Mesothelial cell of epicardium (in vitro differentiated cells): ENCODE measurements around the gene PTPN2. TPM values are rescaled to one million over a fixed set of nuclear protein-coding genes. Genes with fewer than 3 reads are reported as not detected.

Experiments
- DNase-seq, 2 experiments: peaks; one replicate each; pipeline ENCODE4 v3.0.0; 2021; ENCODE audit warnings: low spot score in 2 of 2; ENCODE audit not compliant: unreplicated experiment in 2 of 2
- H3K27ac Mint-ChIP-seq: 2 replicates; pipeline ENCODE4 v1.8.0; 2021; ENCODE audit warnings: mixed read lengths
- H3K27me3 Mint-ChIP-seq: 2 replicates; pipeline ENCODE4 v1.8.0; 2021; ENCODE audit warnings: low read depth, mixed read lengths
- H3K36me3 Mint-ChIP-seq: 2 replicates; pipeline ENCODE4 v1.8.0; 2021; ENCODE audit warnings: mixed read lengths
- H3K4me1 Mint-ChIP-seq: 2 replicates; pipeline ENCODE4 v1.8.0; 2021; ENCODE audit warnings: mixed read lengths
- H3K4me3 Mint-ChIP-seq: 2 replicates; pipeline ENCODE4 v1.8.0; 2021; ENCODE audit warnings: mild to moderate bottlenecking, moderate library complexity, mixed read lengths
- H3K9me3 Mint-ChIP-seq: 2 replicates; pipeline ENCODE4 v1.8.0; 2021; ENCODE audit warnings: mixed read lengths
- CTCF ChIP-seq: fragments of 200-600 bp; sonication (generic); IDR thresholded peaks from one replicate; pipeline ENCODE4 v1.5.0; 2021; ENCODE audit warnings: antibody characterized with exemption; ENCODE audit not compliant: unreplicated experiment
- total RNA-seq: library from RNA; stranded (reverse); gene quantifications from 3 replicates; pipeline ENCODE4 v1.2.1, GENCODE V29; 2021

Gene PTPN2
- total RNA-seq, 1 donor from 2014 or later: 37.0 TPM

- Mint-ChIP-seq H3K4me3 (no peak overlapping the region), H3K36me3 (no peaks in the 10 kb centered on the region), H3K9me3 (no peaks in the 10 kb centered on the region), H3K27me3 (no peaks in the 10 kb centered on the region), H3K27ac (no peak overlapping the region), H3K4me1 (peaks cover 17% of the 10 kb centered on the region)
- TF ChIP-seq CTCF: no peak
- no peak for DNase-seq
These were observed 44.6 kb upstream of the PTPN2 start for GRCh38 chr18:12928641-12929040.

- H3K27ac Mint-ChIP-seq: no peak overlapping the region
- H3K4me3 Mint-ChIP-seq: no peak overlapping the region
- TF ChIP-seq CTCF: no peak
- H3K27me3 Mint-ChIP-seq: no peaks in the 10 kb centered on the region
- no peaks in the 10 kb centered on the region for H3K9me3 Mint-ChIP-seq
- no peak for DNase-seq
- no peaks in the 10 kb centered on the region for H3K36me3 Mint-ChIP-seq
- peaks cover 17% of the 10 kb centered on the region for H3K4me1 Mint-ChIP-seq
These were observed 44.2 kb upstream of the PTPN2 start for GRCh38 chr18:12928206-12928605.

GRCh38 chr18:12924616-12925015 lies 40.6 kb upstream of the PTPN2 start:
- H3K9me3 Mint-ChIP-seq: no peaks in the 10 kb centered on the region
- no peak overlapping the region for H3K27ac Mint-ChIP-seq
- no peak for DNase-seq
- no peak overlapping the region for H3K4me3 Mint-ChIP-seq
- H3K27me3 Mint-ChIP-seq: no peaks in the 10 kb centered on the region
- TF ChIP-seq CTCF: no peak
- no peaks in the 10 kb centered on the region for H3K36me3 Mint-ChIP-seq
- H3K4me1 Mint-ChIP-seq: peaks cover 17% of the 10 kb centered on the region

GRCh38 chr18:12922266-12922665 lies 38.2 kb upstream of the PTPN2 start:
- Mint-ChIP-seq H3K36me3 (no peaks in the 10 kb centered on the region), H3K27ac (no peak overlapping the region), H3K9me3 (no peaks in the 10 kb centered on the region), H3K4me3 (no peak overlapping the region), H3K27me3 (no peaks in the 10 kb centered on the region), H3K4me1 (peaks cover 11% of the 10 kb centered on the region)
- no peak for DNase-seq
- no peak for TF ChIP-seq CTCF

GRCh38 chr18:12921178-12921577 lies 37.1 kb upstream of the PTPN2 start:
- Mint-ChIP-seq H3K9me3 (no peaks in the 10 kb centered on the region), H3K4me1 (peaks cover 11% of the 10 kb centered on the region), H3K4me3 (no peak overlapping the region), H3K36me3 (no peaks in the 10 kb centered on the region), H3K27ac (no peak overlapping the region), H3K27me3 (no peaks in the 10 kb centered on the region)
- no peak for DNase-seq
- TF ChIP-seq CTCF: no peak

GRCh38 chr18:12911929-12912703 lies 28.1 kb upstream of the PTPN2 start:
- no peak for TF ChIP-seq CTCF
- Mint-ChIP-seq H3K27ac (no peak overlapping the region), H3K27me3 (no peaks in the 10 kb centered on the region), H3K4me1 (peaks cover 2% of the 10 kb centered on the region), H3K4me3 (no peak overlapping the region), H3K9me3 (peaks cover 14% of the 10 kb centered on the region), H3K36me3 (no peaks in the 10 kb centered on the region)
- no peak for DNase-seq
